ENCODE measurements around the gene GLI3.

Gene GLI3

DNA sequence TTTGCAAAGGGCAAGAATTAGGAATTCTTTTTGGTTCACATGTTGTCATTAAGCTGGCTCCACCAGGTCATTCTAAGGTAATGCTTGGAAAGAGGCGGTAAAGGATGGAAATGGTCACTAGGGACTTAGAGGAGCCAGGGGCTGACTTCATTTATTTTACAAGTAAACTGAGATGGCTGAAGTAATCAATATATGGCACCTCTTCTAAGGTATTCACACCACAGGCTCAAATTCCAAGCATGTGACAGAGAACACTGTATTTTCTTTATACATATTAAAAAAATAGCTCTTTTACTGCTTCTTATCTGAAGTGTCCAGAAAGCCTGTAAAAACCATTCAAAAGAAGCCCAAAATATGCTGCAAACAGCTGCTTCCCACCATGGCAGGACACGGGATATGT lies 239.0 kb downstream of the GLI3 start:
- Histone ChIP-seq H3K79me2 (ENCODE audit: low read length) (no peaks in the 10 kb centered on the region), H3K9me2 (replicated peaks; ENCODE audit: insufficient read depth, low read length) (no peaks in the 10 kb centered on the region), H3K9ac (ENCODE audit: low read length) (no peak overlapping the region), H4K20me1 (ENCODE audit: insufficient read depth, low read length) (no peaks in the 10 kb centered on the region), H3K36me3 (replicated peaks; ENCODE audit: insufficient read depth, low read length) (no peaks in the 10 kb centered on the region), H3K27me3 (replicated peaks; ENCODE audit: insufficient read depth, low read length) (no peaks in the 10 kb centered on the region), H3K27ac (ENCODE audit: low read length) (no peak overlapping the region), H3K4me2 (ENCODE audit: low read depth, low read length) (no peak overlapping the region), H3K4me1 (ENCODE audit: low read length) (peaks cover 8% of the 10 kb centered on the region), H2AFZ (ENCODE audit: low read length) (no peak overlapping the region), H3F3A (ENCODE audit: insufficient read depth, low read length) (no peaks in the 10 kb centered on the region), H3K9me3 (replicated peaks; ENCODE audit: insufficient read depth, low read length) (no peaks in the 10 kb centered on the region), H3K4me3 (ENCODE audit: low read length) (no peak overlapping the region)
- TF ChIP-seq EZH2 (optimal IDR thresholded peaks at IDR 0.05; ENCODE audit: low read depth, low read length) (no peak), EZH2phosphoT487 (IDR thresholded peaks at IDR 0.05; ENCODE audit: low read length) (no peak)
- TF ChIP-seq, protein P1, sequence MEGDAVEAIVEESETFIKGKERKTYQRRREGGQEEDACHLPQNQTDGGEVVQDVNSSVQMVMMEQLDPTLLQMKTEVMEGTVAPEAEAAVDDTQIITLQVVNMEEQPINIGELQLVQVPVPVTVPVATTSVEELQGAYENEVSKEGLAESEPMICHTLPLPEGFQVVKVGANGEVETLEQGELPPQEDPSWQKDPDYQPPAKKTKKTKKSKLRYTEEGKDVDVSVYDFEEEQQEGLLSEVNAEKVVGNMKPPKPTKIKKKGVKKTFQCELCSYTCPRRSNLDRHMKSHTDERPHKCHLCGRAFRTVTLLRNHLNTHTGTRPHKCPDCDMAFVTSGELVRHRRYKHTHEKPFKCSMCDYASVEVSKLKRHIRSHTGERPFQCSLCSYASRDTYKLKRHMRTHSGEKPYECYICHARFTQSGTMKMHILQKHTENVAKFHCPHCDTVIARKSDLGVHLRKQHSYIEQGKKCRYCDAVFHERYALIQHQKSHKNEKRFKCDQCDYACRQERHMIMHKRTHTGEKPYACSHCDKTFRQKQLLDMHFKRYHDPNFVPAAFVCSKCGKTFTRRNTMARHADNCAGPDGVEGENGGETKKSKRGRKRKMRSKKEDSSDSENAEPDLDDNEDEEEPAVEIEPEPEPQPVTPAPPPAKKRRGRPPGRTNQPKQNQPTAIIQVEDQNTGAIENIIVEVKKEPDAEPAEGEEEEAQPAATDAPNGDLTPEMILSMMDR (IDR thresholded peaks at IDR 0.05; ENCODE audit: low read length): no peak
- DNase-seq: no peak

DNA sequence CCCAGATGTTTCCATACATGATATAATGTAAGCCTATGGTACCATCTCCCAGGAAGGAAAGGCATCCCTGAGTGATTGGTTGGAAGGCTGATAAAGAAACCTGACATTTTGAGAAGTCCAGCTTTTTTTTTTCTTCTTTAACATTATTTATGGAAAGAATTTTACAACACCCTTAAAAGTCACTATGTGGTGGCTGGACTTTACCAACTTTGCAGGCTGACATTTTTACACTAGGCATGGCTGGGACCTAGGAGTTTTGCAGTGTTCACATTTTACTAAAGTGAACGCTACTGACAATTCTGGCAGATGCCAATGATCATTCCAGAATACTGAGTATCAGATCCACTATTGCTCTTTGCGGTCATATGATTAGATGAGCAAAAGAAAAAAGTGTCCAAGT lies 239.9 kb downstream of the GLI3 start:
- Histone ChIP-seq H3K4me2 (ENCODE audit: low read depth, low read length) (peak overlapping the region; percentile 6; the same call in 1 of the 2 replicates), H3K4me1 (ENCODE audit: low read length) (peaks cover 8% of the 10 kb centered on the region)

DNA sequence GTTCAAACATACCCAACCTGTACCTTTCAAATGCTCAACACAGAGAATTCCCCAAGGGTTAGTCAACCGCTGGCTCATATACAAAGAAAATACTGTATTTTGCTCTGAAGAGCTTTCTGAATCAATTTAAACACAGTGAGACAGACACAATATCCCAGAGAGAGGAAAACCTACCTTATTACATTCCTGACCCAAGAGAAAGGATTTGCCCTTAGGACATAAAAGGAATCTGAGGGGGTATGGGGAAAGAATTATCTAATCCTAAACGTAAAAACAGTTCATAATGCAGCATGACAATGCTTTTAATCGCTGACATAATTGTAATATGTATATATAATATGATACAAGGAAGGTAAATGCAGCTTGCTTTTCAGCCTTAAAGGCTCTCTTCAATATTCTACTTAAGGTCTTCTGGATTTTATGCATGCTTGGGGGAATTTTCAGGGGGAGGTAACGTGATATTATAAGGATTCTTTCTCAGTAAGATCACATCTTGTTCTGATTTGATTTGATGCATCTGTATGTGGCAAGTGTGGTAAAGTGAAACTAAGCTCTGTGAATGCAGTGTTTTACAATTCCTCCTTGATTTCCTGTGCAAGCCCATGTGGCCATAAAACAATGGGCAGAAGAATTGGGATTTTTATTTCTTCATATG lies 240.5 kb downstream of the GLI3 start:
- Histone ChIP-seq H3K4me3 (ENCODE audit: low read length) (no peak overlapping the region), H3K27ac (ENCODE audit: low read length) (no peak overlapping the region), H3K9me3 (replicated peaks; ENCODE audit: insufficient read depth, low read length) (no peaks in the 10 kb centered on the region), H3K4me1 (ENCODE audit: low read length) (peaks cover 8% of the 10 kb centered on the region), H3K9me2 (replicated peaks; ENCODE audit: insufficient read depth, low read length) (no peaks in the 10 kb centered on the region), H3K36me3 (replicated peaks; ENCODE audit: insufficient read depth, low read length) (no peaks in the 10 kb centered on the region), H3K79me2 (ENCODE audit: low read length) (no peaks in the 10 kb centered on the region), H3K27me3 (replicated peaks; ENCODE audit: insufficient read depth, low read length) (no peaks in the 10 kb centered on the region), H4K20me1 (ENCODE audit: insufficient read depth, low read length) (no peaks in the 10 kb centered on the region), H3F3A (ENCODE audit: insufficient read depth, low read length) (no peaks in the 10 kb centered on the region), H3K9ac (ENCODE audit: low read length) (no peak overlapping the region), H2AFZ (ENCODE audit: low read length) (no peak overlapping the region), H3K4me2 (ENCODE audit: low read depth, low read length) (peak overlapping the region; percentile 6; the same call in 1 of the 2 replicates)
- TF ChIP-seq EZH2 (optimal IDR thresholded peaks at IDR 0.05; ENCODE audit: low read depth, low read length) (no peak), EZH2phosphoT487 (IDR thresholded peaks at IDR 0.05; ENCODE audit: low read length) (no peak)
- TF ChIP-seq, protein P1 (IDR thresholded peaks at IDR 0.05; ENCODE audit: low read length): no peak
- DNase-seq: peak; percentile 9

More for the DNA sequence above, 239.9 kb downstream of the GLI3 start:
- H3F3A ChIP-seq (ENCODE audit: insufficient read depth, low read length): no peaks in the 10 kb centered on the region
- H3K27ac ChIP-seq (ENCODE audit: low read length): no peak overlapping the region
- no peaks in the 10 kb centered on the region for H4K20me1 ChIP-seq (ENCODE audit: insufficient read depth, low read length)
- TF ChIP-seq EZH2 (optimal IDR thresholded peaks at IDR 0.05; ENCODE audit: low read depth, low read length) (no peak), EZH2phosphoT487 (IDR thresholded peaks at IDR 0.05; ENCODE audit: low read length) (no peak)
- TF ChIP-seq, protein P1 (IDR thresholded peaks at IDR 0.05; ENCODE audit: low read length): no peak
- no peak overlapping the region for H3K4me3 ChIP-seq (ENCODE audit: low read length)
- no peaks in the 10 kb centered on the region for H3K79me2 ChIP-seq (ENCODE audit: low read length)
- no peaks in the 10 kb centered on the region for H3K36me3 ChIP-seq (replicated peaks; ENCODE audit: insufficient read depth, low read length)
- no peak for DNase-seq
- no peaks in the 10 kb centered on the region for H3K27me3 ChIP-seq (replicated peaks; ENCODE audit: insufficient read depth, low read length)
- no peaks in the 10 kb centered on the region for H3K9me3 ChIP-seq (replicated peaks; ENCODE audit: insufficient read depth, low read length)
- H3K9ac ChIP-seq (ENCODE audit: low read length): no peak overlapping the region
- no peaks in the 10 kb centered on the region for H3K9me2 ChIP-seq (replicated peaks; ENCODE audit: insufficient read depth, low read length)
- no peak overlapping the region for H2AFZ ChIP-seq (ENCODE audit: low read length)
